GM18907 (cell line): ENCODE results near the gene INPP5F.

ENCODE experiments used
- ATAC-seq: cut with Tn5 transposase; IDR thresholded peaks from one replicate; pipeline ENCODE4 v1.9.1; 2021; ENCODE audit warnings: mild to moderate bottlenecking, moderate library complexity; ENCODE audit not compliant: unreplicated experiment

INPP5F gene

DNA sequence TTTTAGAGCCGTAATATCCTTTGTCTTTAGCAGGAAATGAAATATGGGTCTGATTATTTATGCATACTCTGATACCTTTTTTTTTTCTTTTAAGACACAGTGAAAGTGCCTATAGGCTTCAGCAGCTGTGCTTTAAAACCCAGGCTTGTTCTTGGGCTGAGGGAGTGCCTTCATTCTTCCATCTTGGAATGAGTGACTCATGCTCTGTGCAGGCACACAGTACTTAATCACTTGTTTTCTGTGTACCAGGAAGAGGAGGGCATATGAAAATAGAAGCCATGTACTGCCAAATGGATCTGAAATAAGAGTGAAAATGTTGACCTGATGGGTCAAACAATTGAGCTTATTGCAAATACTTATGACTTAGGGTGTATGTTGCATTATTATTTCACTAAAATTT, 12.0 kb downstream of the INPP5F start:
- ATAC-seq: no peak

GRCh38 chr10:119738962-119739361, 13.1 kb downstream of the INPP5F start:
- no peak for ATAC-seq

DNA sequence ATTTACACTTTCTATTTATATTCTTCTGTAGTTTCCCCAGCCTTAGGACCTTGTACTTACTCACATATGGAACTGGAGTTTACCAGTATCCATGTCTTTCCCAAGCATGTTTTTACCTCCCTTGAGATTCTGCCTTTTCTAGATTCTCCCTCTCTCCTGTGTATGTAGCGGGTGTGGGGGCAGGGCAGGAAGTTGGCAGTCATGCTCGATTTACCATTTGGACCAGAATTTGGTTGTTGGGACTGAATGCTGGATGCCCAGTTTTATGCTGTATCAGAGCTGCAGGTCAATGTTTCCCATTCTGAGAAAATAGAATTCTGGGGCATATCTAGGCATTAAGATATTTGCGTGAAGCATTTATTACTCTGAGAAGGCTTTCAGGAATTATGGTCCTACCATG, 14.2 kb downstream of the INPP5F start:
- no peak for ATAC-seq

DNA sequence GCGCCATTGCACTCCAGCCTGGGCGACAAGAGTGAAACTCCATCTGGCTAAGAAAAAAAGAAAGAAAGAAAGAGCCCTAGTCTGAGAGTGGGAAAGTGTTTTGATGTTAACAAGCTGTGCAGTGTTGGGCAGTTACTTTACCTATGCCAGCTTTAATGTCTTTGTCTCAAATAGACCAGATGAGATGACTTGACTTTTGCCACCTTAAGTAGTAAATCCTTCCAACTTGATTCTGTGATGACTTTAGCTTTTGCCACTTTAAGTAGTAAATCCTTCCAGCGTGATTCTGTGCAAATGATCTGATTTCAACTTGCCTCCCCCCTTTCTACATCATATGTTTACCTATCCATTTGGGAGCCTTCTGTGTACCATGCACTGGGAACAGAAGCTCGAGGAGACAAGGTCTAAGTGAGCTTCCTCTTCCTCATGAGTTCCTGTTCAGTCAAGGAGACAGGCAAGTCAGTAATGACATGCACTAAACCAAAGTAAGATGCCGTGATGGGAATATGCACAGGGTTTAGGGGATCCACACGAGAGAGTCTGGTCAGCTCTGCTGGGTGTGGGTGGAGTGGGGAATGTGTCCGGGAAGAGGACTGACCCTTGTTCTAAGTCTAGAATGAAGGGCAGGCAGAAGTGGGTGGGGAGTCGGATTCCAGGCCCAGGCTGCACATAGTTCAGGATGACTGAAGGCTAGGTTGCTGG, 17.2 kb downstream of the INPP5F start:
- no peak for ATAC-seq

GRCh38 chr10:119747940-119748339, 22.1 kb downstream of the INPP5F start:
- no peak for ATAC-seq

GRCh38 chr10:119748871-119749270, 23.0 kb downstream of the INPP5F start:
- no peak for ATAC-seq

DNA sequence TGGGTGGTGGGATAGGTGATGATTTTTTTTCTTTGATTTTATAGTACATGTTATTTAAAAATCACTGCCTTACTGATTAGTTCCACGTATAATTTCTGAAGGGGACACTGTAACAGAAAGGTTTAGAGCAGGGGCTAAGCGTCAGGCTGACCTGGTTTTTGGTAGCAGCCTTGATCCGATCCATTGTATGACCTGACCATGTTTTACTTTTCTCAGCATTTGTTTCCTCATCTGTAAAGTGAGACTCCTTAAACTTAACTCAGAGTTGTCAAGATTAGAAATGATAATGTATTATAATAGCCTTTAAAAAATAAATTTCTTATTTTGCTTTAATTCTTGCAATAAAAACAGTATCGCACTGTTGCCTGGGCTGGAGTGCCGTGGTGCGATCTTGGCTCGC, 23.6 kb downstream of the INPP5F start:
- ATAC-seq: no peak

GRCh38 chr10:119750391-119751230, 24.8 kb downstream of the INPP5F start:
- ATAC-seq: peak; percentile 80

DNA sequence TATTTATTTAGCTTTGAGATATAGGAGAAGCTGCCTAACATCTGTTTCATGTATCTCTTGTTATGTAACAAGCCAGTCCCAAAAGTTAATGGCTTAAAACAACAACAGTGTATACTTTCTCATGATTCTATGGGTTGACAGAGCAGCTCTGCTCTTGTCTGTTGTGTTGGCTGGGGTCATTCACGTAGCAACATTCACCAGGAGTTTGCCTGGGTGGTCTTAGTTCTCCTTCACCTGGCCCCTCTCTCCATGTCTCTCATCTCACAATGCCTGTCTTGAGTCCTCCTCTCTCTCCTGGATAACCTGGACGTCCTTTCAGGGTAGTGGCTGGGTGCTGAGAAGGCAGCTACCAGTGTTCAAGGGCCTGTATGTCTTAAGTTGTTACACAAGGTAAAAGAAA, 27.5 kb downstream of the INPP5F start:
- ATAC-seq: no peak

GRCh38 chr10:119754085-119754484, 28.2 kb downstream of the INPP5F start:
- no peak for ATAC-seq

- ATAC-seq: no peak
These were observed 29.1 kb downstream of the INPP5F start for GRCh38 chr10:119754936-119755335.

DNA sequence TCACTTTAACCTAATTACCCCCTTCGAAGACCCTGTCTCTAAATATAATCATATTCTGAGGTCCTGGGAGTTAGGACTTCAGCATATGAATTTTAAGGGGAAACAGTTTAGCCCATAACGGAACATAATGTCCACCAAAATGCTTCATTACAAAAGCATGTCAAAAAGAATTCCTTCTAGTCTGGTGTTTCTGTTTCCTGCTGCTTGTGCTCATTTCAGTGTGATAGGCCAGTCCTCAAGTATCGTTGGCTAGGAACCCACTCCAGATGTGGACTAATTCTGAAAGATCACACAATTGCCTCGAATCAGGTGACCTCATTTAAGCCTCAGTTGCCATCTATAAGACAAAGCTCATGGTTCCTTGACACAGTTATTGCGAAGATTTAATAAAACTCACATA, 29.6 kb downstream of the INPP5F start:
- no peak for ATAC-seq

DNA sequence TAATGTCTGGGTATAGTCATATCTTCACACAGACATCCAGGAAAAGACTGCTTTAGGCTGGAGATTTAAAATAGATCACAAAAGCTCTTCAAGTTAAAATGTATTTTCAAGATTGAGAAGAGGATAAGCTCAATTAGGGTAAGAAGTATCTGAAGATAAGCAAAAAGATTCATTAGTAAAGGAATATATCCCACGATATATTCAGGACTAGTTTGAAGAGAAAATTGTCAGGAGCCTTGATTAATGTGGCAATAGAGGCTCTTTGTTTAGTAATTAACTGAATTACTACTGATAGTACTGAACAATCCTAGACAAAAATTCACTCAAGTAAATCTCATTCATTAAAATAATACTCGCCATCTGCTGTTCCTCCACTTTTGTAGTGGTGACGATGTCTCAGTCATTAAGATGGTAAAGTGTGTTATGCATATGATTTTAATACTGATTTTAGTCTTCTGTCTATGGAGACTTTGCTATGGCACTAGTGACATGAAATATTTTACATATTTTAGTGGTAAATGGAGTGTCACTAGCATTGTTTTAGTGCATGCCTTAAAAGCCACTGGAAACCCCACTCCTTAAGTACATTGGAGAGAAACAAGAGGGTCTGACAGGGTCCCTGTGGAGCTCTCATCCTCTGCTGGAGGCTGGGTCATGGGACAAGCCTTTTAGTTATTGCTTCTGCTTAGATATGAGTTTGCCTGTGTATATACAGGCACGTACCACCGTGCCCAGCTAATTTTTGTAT, 32.8 kb downstream of the INPP5F start:
- no peak for ATAC-seq

DNA sequence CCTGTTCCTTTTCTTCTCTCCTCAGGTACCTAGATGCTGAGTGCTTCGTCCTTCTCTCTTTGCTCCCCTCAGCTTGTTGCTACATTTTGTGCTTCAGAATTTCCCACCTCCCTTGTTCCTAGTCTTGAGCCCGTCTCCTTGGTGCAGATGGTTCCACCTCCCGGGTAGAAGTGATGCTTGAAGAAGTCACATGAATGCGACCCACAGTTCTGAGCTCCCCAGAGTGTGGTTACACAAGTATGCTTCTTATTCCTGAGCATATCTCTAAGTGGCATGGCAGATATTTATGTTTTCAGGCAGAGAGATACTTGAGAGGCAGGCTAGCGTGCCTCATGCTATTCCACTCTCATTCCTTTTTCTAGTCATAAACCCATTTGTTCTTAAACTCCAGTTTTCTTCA, 34.0 kb downstream of the INPP5F start:
- ATAC-seq: no peak

GRCh38 chr10:119761106-119761505, 35.3 kb downstream of the INPP5F start:
- no peak for ATAC-seq

- no peak for ATAC-seq
These were observed 36.2 kb downstream of the INPP5F start for GRCh38 chr10:119762035-119762434.

DNA sequence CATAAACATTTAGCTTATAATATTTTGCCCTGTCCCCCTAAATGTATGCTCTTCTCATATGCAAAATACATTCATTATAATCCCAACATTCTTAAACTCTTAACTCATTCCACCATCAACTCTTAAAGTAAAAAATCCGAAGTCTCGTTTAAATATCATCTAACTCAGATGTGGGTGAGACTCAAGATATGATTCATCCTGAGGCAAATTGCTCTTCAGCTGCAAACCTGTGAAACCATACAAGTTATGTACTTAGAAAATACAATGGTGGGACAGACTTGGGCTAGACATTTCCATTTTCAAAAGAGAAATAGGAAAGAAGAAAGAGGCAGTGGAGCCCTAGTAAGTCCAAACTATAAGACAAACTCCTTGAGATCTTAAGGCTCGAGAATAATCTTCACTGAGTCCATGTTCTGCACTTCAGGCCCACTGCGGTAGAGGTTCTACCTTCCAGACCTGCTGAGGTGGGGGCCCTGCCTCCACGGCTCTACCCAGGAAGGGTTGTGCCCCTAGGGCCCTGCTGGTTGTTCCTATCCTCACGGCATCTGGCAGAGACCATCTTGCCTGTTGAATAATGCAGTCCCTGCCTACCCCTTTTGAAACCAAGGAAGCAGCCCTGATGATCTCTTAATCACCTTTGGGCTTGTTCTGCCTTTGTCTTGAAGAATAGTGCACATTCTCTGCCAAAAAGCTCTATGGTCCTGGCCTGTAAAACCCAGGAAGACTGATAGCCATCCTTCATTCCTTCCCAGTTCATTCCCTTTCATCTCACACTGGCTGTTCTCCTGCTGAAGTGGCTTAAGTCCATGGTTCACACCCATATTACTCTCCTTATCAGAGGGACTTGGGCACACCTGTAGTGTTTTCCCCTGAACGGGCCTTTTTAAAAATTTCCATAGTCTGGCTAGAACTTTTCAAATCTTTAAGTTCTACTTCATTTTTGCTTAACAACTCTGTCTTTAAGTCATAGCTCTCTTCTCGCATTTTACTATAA, 37.3 kb downstream of the INPP5F start:
- ATAC-seq: no peak

DNA sequence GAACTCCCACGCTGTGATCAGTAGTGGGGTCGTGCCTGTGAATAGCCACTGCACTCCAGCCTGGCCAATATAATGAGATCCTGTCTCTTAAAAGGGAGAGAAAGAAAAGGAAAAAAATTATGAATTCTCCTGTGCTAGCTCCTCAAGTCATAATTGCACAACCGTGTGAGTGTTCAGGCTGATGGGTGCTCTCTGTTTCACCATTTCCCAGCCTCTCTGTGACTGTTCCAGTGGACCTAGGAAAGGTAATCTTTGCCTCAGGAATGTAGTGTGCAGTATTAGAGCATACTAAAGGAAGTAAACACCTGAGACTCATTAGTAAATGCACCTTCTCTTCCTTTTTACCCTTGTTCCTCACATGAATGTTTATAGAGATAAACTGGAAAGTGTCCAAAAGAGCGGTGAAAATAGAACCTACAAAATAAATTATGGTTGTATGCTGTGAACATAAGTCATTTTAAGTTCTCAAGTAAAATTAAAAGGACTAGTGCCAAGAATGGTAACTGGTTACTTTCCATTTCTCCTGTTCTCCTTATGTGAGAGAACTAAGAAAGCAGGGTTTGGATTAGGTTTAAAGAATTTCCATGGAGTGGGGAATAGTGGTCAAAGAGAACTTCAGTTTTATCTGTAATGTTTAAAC, 42.7 kb downstream of the INPP5F start:
- ATAC-seq: no peak

- ATAC-seq: no peak
These were observed 44.0 kb downstream of the INPP5F start for GRCh38 chr10:119769886-119770285.

GRCh38 chr10:119770928-119771327, 45.1 kb downstream of the INPP5F start:
- no peak for ATAC-seq
